Breast epithelium (tissue), 4 donors: ENCODE measurements around the gene GCC2. TPM values are rescaled to one million over a fixed set of nuclear protein-coding genes. Genes with fewer than 3 reads are reported as not detected.

ENCODE experiments used
- DNase-seq, 2 donors: peaks; one replicate each; pipeline ENCODE4 v3.0.0-alpha.2; 2019; ENCODE audit warnings: low spot score in 2 of 2
- H3K27ac ChIP-seq, 2 donors: fragments of 200-600 bp; sonication (generic) in 1 of 2; one replicate each; pipeline ENCODE4 v1.5.1; 2016 to 2019; ENCODE audit warnings: mild to moderate bottlenecking in 1 of 2
- H3K27me3 ChIP-seq, 2 donors: fragments of 200-600 bp; sonication (generic) in 1 of 2; one replicate each; pipeline versions ENCODE4 v1.5.1 to v1.6.0; 2017 to 2019; ENCODE audit warnings: control low read depth in 1 of 2, mild to moderate bottlenecking in 1 of 2
- H3K36me3 ChIP-seq: fragments of 200-600 bp; one replicate; pipeline ENCODE4 v1.5.1; 2019
- H3K4me1 ChIP-seq, 2 donors: fragments of 200-600 bp; sonication (generic); one replicate each; pipeline ENCODE4 v1.5.1; 2016 to 2019; ENCODE audit warnings: control low read depth in 1 of 2
- H3K4me3 ChIP-seq, 3 donors: fragments of 200-600 bp; sonication (generic); 1 replicate in 2 of 3; 2 replicates in 1 of 3; pipeline ENCODE4 v1.5.1; 2016 to 2019; ENCODE audit warnings: mild to moderate bottlenecking in 3 of 3, moderate library complexity in 2 of 3
- H3K9me3 ChIP-seq, 2 donors: fragments of 200-600 bp; sonication (generic) in 1 of 2; one replicate each; pipeline ENCODE4 v1.5.1; 2016 to 2019; ENCODE audit warnings: control low read depth in 1 of 2
- POLR2A ChIP-seq: fragments of 450-650 bp; IDR thresholded peaks from one replicate; pipeline ENCODE4 v1.6.1; 2016; ENCODE audit warnings: antibody characterized with exemption, mild to moderate bottlenecking, moderate library complexity
- POLR2AphosphoS5 ChIP-seq, 3 donors: sonication (generic); formaldehyde crosslinking; IDR thresholded peaks; one replicate each; pipeline ENCODE4 v1.6.1; 2017; ENCODE audit warnings: antibody characterized with exemption in 3 of 3
- intact Hi-C: fragments of 100-400 bp; cut with DNase I; formaldehyde crosslinking; loops from one replicate; pipeline ENCODE4 v1.15.1; 2023; ENCODE audit warnings: low total_unique reads
- total RNA-seq, 3 donors: library from RNA; depleted of rRNA; stranded (reverse); fragments of >200 nt; gene quantifications; one replicate each; pipeline ENCODE4 v1.1.0, GENCODE V29; 2016
- TF ChIP-seq, protein P1 (sequence below), 3 donors: fragments of 450-650 bp; IDR thresholded peaks; one replicate each; pipeline ENCODE4 v1.5.1; 2016 to 2017; ENCODE audit warnings: antibody characterized with exemption in 3 of 3, mild to moderate bottlenecking in 3 of 3, moderate library complexity in 3 of 3

The GCC2 gene
- total RNA-seq, 3 donors from 2014 or later: 26.4 to 97.6 (median 63.3) TPM

GRCh38 chr2:108547606-108548005 is 98.6 kb downstream of the GCC2 start:
- Histone ChIP-seq H3K9me3 (no peaks in the 10 kb centered on the region), H3K36me3 (no peaks in the 10 kb centered on the region), H3K4me1 (no peaks in the 10 kb centered on the region), H3K27ac (no peak overlapping the region), H3K4me3 (no peak overlapping the region), H3K27me3 (no peaks in the 10 kb centered on the region)
- intact Hi-C loops: no loop called here
- TF ChIP-seq, protein P1, sequence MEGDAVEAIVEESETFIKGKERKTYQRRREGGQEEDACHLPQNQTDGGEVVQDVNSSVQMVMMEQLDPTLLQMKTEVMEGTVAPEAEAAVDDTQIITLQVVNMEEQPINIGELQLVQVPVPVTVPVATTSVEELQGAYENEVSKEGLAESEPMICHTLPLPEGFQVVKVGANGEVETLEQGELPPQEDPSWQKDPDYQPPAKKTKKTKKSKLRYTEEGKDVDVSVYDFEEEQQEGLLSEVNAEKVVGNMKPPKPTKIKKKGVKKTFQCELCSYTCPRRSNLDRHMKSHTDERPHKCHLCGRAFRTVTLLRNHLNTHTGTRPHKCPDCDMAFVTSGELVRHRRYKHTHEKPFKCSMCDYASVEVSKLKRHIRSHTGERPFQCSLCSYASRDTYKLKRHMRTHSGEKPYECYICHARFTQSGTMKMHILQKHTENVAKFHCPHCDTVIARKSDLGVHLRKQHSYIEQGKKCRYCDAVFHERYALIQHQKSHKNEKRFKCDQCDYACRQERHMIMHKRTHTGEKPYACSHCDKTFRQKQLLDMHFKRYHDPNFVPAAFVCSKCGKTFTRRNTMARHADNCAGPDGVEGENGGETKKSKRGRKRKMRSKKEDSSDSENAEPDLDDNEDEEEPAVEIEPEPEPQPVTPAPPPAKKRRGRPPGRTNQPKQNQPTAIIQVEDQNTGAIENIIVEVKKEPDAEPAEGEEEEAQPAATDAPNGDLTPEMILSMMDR (IDR thresholded peaks at IDR 0.05): no peak
- no peak for TF ChIP-seq POLR2A
- no peak for TF ChIP-seq POLR2AphosphoS5 (IDR thresholded peaks at IDR 0.05)
- no peak for DNase-seq

- no peaks in the 10 kb centered on the region for H3K9me3 ChIP-seq
- no peak for DNase-seq
- intact Hi-C loops: no loop called here
- TF ChIP-seq, protein P1 (IDR thresholded peaks at IDR 0.05): no peak
- TF ChIP-seq POLR2AphosphoS5 (IDR thresholded peaks at IDR 0.05): no peak
- no peak for TF ChIP-seq POLR2A
- no peak overlapping the region for H3K27ac ChIP-seq
- no peaks in the 10 kb centered on the region for H3K36me3 ChIP-seq
- H3K27me3 ChIP-seq: no peaks in the 10 kb centered on the region
- H3K4me3 ChIP-seq: no peak overlapping the region
- no peaks in the 10 kb centered on the region for H3K4me1 ChIP-seq
Observed at GRCh38 chr2:108548208-108549003, 99.4 kb downstream of the GCC2 start.

DNA sequence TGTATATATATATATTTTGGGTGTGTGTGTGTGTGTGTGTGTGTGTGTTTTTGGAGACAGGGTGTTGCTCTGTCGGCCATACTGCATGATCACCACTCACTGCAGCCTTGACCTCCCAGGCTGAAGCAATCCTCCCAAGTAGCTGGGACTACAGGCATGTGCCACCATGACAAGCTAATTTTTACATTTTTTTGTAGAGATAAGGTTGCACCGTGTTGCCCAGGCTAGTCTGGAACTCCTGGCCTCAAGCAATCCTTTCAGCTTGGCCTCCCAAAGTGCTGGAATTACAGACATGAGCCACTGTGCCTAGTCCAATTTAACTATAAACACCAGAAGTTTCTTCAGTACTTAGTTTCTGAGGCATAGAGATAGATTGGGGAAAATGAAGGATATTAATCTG is 103.6 kb downstream of the GCC2 start:
- no peaks in the 10 kb centered on the region for H3K9me3 ChIP-seq
- TF ChIP-seq POLR2A (no peak), POLR2AphosphoS5 (IDR thresholded peaks at IDR 0.05) (no peak)
- TF ChIP-seq, protein P1 (IDR thresholded peaks at IDR 0.05): no peak
- DNase-seq: no peak
- peak overlapping the region in 1 of 2 donors; percentile 8 for H3K27ac ChIP-seq
- no peaks in the 10 kb centered on the region for H3K36me3 ChIP-seq
- intact Hi-C loops: no loop called here
- no peak overlapping the region for H3K4me3 ChIP-seq
- H3K4me1 ChIP-seq: no peaks in the 10 kb centered on the region
- H3K27me3 ChIP-seq: no peaks in the 10 kb centered on the region

DNA sequence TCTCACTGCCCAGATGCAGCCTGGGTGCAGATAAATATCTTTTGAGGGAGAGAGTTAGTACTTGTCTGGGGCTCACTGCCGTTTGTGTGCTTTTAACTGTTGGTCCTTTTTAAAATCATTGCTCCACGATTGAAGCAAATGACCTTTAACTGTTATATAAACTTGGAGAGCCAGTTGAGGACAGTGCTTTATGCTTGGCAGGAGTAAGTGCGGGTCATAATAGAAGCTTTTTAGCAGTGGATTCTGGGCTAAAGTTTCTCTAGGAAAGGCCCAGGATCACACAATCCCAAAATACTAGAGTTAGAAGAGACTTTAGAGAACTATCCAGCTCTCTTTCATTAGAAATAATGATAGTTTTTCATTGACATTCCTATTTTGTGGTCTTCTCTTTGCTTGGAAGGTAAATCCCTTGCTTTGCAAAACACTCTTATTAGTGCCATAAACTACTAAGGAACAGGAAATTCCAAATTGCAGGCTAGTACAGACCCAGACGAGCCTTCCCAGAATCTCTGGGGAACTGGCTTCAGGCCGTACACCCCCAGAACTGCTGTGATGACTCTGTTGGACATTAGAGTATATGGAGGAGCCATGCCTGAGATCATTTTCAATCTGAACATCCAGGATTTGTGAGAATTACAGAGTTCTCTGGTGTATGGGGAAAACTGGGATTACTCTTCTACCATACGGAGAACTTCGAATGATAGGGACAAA is 104.4 kb downstream of the GCC2 start:
- H3K36me3 ChIP-seq: no peaks in the 10 kb centered on the region
- peak overlapping the region; percentile 21 to 48 for H3K27ac ChIP-seq
- TF ChIP-seq POLR2AphosphoS5 (IDR thresholded peaks at IDR 0.05): no peak
- TF ChIP-seq, protein P1 (IDR thresholded peaks at IDR 0.05): no peak
- TF ChIP-seq POLR2A: no peak
- H3K9me3 ChIP-seq: no peaks in the 10 kb centered on the region
- H3K4me3 ChIP-seq: no peak overlapping the region
- no peaks in the 10 kb centered on the region for H3K4me1 ChIP-seq
- intact Hi-C loops: no loop called here
- DNase-seq: no peak
- no peaks in the 10 kb centered on the region for H3K27me3 ChIP-seq

GRCh38 chr2:108554528-108554927 is 105.5 kb downstream of the GCC2 start:
- Histone ChIP-seq H3K4me3 (no peak overlapping the region), H3K4me1 (no peaks in the 10 kb centered on the region), H3K9me3 (no peaks in the 10 kb centered on the region), H3K36me3 (no peaks in the 10 kb centered on the region), H3K27me3 (no peaks in the 10 kb centered on the region), H3K27ac (no peak overlapping the region)
- intact Hi-C loops: no loop called here
- TF ChIP-seq POLR2A: no peak
- no peak for DNase-seq
